ENCODE data around the gene GALR1. TPM values are rescaled to one million over a fixed set of nuclear protein-coding genes. Genes with fewer than 3 reads are reported as not detected.

Gene GALR1
- total RNA-seq, 1 experiment from 2014 or later = 0.11 TPM

DNA sequence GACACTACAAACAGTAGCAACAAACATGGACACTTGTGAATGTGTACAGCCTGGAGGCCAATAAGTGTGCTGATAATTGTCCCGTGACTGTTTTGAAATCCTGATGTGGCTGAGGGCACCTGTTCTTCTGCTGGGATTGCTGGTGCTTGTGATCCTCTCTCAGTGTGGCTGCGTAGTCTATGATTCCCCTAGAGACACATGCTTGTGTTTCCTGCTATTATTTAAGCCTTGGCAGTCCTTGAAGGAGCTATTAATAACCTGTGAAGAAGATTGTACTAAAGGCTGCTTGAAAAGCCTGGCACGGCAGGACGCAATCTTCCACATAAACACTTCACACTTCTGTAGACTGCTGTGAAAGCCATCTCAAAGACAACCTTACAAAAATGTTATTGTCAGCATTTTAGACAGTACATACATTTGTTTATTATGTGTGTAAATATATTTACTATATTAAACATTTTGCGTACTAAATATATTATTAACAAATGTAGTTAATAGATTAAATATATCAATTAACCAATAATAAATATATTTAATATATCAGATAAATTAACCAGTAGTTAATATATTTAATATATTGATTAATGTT, 71.4 kb downstream of the GALR1 start:
- no peak overlapping the region for H3K27ac Mint-ChIP-seq
- no peak for ATAC-seq
- H3K9me3 Mint-ChIP-seq = no peaks in the 10 kb centered on the region

GRCh38 chr18:77321823-77322805, 72.5 kb downstream of the GALR1 start:
- ATAC-seq (no peak), DNase-seq (ENCODE audit: low spot score) (no peak)
- Mint-ChIP-seq H3K4me1 (peaks cover 21% of the 10 kb centered on the region), H3K27ac (no peak overlapping the region), H3K9me3 (no peaks in the 10 kb centered on the region), H3K27me3 (ENCODE audit: low read depth) (no peaks in the 10 kb centered on the region), H3K36me3 (no peaks in the 10 kb centered on the region), H3K4me3 (no peak overlapping the region)
- no peak for TF ChIP-seq NFYB (CRISPR knock-in tag; conservative IDR thresholded peaks at IDR 0.05; ENCODE audit: low read depth)
- TF ChIP-seq EMX1 (CRISPR knock-in tag; IDR thresholded peaks at IDR 0.05) = no peak
- no peak for TF ChIP-seq SOX15 (CRISPR knock-in tag; IDR thresholded peaks at IDR 0.05)
- no peak for TF ChIP-seq NR1H2 (CRISPR knock-in tag; IDR thresholded peaks at IDR 0.05)
- no peak for TF ChIP-seq ZNF138 (CRISPR knock-in tag; conservative IDR thresholded peaks at IDR 0.05)
- TF ChIP-seq, protein P1, sequence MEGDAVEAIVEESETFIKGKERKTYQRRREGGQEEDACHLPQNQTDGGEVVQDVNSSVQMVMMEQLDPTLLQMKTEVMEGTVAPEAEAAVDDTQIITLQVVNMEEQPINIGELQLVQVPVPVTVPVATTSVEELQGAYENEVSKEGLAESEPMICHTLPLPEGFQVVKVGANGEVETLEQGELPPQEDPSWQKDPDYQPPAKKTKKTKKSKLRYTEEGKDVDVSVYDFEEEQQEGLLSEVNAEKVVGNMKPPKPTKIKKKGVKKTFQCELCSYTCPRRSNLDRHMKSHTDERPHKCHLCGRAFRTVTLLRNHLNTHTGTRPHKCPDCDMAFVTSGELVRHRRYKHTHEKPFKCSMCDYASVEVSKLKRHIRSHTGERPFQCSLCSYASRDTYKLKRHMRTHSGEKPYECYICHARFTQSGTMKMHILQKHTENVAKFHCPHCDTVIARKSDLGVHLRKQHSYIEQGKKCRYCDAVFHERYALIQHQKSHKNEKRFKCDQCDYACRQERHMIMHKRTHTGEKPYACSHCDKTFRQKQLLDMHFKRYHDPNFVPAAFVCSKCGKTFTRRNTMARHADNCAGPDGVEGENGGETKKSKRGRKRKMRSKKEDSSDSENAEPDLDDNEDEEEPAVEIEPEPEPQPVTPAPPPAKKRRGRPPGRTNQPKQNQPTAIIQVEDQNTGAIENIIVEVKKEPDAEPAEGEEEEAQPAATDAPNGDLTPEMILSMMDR (IDR thresholded peaks at IDR 0.05) = no peak
- TF ChIP-seq TP53 (CRISPR knock-in tag; IDR thresholded peaks at IDR 0.05) = no peak
- CTCF ChIA-PET = interaction anchor here (0.8 to 0.9 kb wide), 2 partner anchors 111 to 114 kb away, joined by 3 read pairs; no protein-coding TSS in a partner anchor
- POLR2A ChIA-PET = no interaction called here

More for the DNA sequence above, 71.4 kb downstream of the GALR1 start:
- Mint-ChIP-seq H3K4me3 (no peak overlapping the region), H3K36me3 (no peaks in the 10 kb centered on the region), H3K4me1 (peaks cover 21% of the 10 kb centered on the region), H3K27me3 (ENCODE audit: low read depth) (no peaks in the 10 kb centered on the region)
- POLR2A ChIA-PET = interaction anchor here (0.8 kb wide), 1 partner anchor 52 kb away, joined by 3 read pairs; no protein-coding TSS in a partner anchor
- DNase-seq (ENCODE audit: low spot score) = no peak
- CTCF ChIA-PET = interaction anchor here (0.8 kb wide), 1 partner anchor 110 kb away, joined by 3 read pairs; no protein-coding TSS in a partner anchor
- TF ChIP-seq ZNF396 (CRISPR knock-in tag; IDR thresholded peaks at IDR 0.05; ENCODE audit: borderline replicate concordance) = no peak
- no peak for TF ChIP-seq JUN (CRISPR knock-in tag; IDR thresholded peaks at IDR 0.05)
- TF ChIP-seq KAT7 (CRISPR knock-in tag; IDR thresholded peaks at IDR 0.05; ENCODE audit: borderline replicate concordance) = no peak
- TF ChIP-seq HMGA2 (CRISPR knock-in tag; IDR thresholded peaks at IDR 0.05) = peak; percentile 53; the same call in 1 of the 2 replicates
- no peak for TF ChIP-seq NFATC4 (CRISPR knock-in tag; IDR thresholded peaks at IDR 0.05)

DNA sequence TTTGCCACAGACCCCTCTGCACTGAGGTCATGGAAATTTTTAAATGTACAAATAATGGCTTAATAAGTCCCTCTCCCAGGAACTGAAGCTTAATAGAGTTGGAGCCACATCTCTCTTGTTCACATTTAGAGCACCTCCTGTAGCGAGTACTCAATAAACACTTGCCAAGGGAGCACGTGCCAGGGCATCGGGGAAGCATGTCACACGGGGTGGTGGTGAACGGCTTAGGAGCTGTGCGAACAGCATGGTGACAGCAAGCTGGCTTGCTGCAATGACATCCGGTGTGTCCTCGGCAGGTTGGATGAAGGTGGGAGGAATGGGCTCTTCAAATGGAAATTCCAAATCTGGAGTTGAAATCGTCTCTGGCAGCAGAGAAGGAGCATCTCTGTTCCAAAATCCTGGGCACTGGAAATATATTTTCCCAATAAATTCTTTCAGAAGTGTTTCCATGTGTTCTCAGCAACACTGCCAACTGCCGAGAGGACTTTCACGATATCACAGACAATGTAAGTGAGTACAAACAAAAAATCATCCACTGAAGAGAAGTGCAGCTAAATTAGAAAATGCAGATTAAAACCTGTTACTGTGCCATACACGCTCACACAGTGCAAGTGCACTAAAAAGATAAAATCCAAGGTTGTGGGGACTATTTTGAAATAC, 74.1 kb downstream of the GALR1 start:
- no peak overlapping the region for H3K4me3 Mint-ChIP-seq
- H3K27me3 Mint-ChIP-seq (ENCODE audit: low read depth) = no peaks in the 10 kb centered on the region
- H3K9me3 Mint-ChIP-seq = peaks cover 5% of the 10 kb centered on the region
- ChIA-PET POLR2A (no interaction called here), CTCF (no interaction called here)
- DNase-seq (ENCODE audit: low spot score) (no peak), ATAC-seq (no peak)
- H3K36me3 Mint-ChIP-seq = no peaks in the 10 kb centered on the region
- peaks cover 18% of the 10 kb centered on the region for H3K4me1 Mint-ChIP-seq
- no peak for TF ChIP-seq ESRRA (CRISPR knock-in tag; IDR thresholded peaks at IDR 0.05; ENCODE audit: borderline replicate concordance)
- TF ChIP-seq TCF7 (CRISPR knock-in tag; IDR thresholded peaks at IDR 0.05; ENCODE audit: low read depth) = no peak
- H3K27ac Mint-ChIP-seq = no peak overlapping the region

Other genes starting within 250 kb of the GALR1 start
- 19.6 to 20.2 TPM (median 19.6 TPM) in 3 replicates for gene MBP, start 117.1 kb upstream of the GALR1 start, total RNA-seq (2021)